22Rv1 (cell line): ENCODE data around the gene CAMKV.

ENCODE experiments used
- ZFX ChIP-seq: fragments of 450-650 bp; IDR thresholded peaks from 2 replicates; pipeline ENCODE4 v1.6.1; 2017; ENCODE audit warnings: antibody characterized with exemption, borderline replicate concordance
- TF ChIP-seq, protein P1 (sequence below): fragments of 450-650 bp; IDR thresholded peaks from 2 replicates; pipeline ENCODE4 v1.5.1; 2017; ENCODE audit warnings: mild to moderate bottlenecking

DNA sequence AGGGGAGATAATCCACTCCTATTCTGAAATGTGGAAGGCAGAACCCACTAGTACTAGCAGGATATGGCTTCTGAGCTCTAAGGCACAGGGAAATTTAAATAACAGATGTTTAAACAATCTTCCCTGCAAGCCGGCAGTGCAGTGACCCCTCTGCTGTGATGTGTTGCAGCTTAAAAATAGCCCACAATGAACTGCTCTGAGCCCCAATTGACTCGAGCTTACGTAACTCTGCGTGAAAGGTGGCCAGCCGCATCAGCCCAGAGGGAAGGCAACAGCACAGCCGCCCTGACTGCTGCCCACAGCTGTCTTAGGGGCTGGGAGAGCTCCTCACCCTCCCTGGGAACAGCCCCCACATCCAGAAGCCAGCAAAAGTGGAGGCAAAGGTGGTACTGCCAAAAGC lies 12.5 kb upstream of the CAMKV start:
- TF ChIP-seq, protein P1, sequence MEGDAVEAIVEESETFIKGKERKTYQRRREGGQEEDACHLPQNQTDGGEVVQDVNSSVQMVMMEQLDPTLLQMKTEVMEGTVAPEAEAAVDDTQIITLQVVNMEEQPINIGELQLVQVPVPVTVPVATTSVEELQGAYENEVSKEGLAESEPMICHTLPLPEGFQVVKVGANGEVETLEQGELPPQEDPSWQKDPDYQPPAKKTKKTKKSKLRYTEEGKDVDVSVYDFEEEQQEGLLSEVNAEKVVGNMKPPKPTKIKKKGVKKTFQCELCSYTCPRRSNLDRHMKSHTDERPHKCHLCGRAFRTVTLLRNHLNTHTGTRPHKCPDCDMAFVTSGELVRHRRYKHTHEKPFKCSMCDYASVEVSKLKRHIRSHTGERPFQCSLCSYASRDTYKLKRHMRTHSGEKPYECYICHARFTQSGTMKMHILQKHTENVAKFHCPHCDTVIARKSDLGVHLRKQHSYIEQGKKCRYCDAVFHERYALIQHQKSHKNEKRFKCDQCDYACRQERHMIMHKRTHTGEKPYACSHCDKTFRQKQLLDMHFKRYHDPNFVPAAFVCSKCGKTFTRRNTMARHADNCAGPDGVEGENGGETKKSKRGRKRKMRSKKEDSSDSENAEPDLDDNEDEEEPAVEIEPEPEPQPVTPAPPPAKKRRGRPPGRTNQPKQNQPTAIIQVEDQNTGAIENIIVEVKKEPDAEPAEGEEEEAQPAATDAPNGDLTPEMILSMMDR = no peak
- no peak for TF ChIP-seq ZFX
